Measurements from ENCODE around the gene HIBADH.

The HIBADH gene

DNA sequence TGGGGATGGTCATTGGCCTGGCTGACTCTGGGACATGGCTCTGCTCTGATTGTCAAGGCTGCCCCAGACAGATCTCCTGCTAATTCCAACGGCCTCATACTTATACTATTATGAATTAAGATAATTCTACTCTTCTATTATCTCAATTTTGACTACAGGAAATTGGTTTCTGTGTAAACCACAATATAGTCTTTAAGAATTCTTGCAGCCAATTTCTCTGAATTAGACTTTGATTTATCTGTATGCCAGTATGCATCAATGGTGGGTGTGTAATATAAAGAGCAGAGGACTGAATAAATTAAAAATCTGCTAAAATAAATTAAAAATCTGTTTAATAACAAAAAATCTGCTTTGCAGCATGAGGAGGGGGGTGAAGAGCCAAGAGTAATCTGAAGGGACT lies 27.0 kb downstream of the HIBADH start:
- no peak for DNase-seq (ENCODE audit: low read depth)

DNA sequence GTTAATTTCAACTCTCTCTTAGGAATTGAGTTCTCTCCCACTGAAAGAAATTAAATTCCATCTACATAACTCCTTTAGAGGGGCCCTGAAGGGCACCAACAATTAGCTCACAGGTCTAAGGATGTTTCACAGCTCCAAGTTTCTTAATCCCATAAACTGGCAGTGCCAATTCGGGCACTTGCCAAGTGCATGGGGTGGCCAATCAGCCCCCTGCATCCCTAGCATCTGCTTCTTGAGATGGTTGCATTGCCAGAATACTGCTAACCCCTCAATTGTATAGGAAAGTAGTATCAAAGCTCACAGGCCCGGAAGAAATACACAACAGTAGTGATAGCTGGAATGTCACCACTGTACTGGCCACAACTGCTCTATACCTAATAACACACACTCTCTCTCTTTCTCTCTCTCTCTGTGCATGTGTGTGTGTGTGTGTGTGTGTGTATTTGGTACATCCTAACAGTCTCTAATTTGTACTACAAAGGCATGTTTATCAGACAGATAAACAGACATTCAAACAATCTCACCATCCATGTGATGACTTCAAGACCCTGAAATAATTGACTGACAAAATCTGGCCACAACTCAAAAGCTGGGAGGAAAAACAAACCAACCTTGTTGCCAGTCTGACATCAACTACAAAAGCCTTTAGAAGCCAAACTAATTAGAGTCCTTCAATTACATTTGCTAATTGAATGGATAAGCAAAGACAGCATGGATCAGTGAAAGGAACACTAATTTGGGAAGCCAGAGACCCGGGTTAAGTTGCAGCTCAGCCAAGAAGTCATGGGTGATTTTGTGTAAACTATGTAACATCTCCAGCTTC lies 27.8 kb downstream of the HIBADH start:
- DNase-seq (ENCODE audit: low read depth) = no peak

DNA sequence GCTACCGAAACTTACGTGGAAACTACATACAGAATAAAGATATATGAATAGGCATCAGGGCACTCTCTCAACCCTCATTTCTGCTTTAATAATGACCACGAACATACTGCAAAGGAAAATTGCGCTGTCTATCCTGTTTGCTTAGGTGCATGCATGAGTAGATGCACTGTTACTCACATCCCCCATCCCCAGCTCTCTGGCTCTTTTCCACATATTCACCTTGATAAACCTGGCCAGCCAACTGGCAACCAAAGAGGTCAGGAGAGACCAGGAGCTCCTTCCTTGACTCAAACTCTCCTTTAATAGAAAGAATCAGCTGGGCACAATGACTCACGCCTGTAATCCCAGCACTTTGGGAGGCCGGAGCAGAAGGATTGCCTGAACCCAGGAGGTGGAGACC lies 29.6 kb downstream of the HIBADH start:
- DNase-seq (ENCODE audit: low read depth) = no peak

DNA sequence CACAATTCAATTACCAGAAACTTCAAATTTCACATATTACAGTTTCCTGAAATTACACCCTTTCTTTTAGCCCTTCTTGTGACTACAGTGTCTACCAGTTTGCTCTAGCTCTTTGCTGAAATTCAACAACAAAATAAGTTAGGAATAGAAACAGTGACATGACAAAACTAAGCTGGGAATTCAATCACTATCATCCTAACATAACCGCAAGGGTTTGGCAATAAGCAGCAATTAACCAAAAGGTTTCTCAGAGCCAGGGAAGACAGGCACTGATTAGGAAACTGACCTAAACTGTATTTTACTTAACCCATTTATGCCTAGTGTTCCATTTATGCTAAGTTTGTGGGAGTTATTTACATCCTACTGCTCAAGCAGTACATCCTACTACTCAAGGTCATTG lies 31.3 kb downstream of the HIBADH start:
- no peak for DNase-seq (ENCODE audit: low read depth)

DNA sequence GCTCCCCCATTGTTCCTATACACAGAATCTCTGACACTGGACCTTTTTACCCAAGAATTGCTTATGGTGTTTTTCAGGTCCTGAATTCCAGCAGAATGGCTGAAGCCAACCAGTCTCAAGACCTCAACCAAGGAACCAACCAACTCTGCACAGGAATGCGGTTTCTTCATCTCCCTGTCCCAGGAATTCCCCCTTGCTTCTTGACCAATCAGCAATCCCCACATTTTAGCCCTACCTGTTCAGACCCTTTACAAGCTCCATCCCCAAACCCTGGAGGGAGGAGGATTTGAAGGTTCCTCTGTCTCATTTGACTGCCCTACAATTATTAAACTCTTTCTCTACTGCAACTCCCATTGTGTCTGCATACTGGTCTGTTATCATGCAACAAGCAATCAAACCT lies 35.5 kb downstream of the HIBADH start:
- DNase-seq (ENCODE audit: low read depth) = no peak

DNA sequence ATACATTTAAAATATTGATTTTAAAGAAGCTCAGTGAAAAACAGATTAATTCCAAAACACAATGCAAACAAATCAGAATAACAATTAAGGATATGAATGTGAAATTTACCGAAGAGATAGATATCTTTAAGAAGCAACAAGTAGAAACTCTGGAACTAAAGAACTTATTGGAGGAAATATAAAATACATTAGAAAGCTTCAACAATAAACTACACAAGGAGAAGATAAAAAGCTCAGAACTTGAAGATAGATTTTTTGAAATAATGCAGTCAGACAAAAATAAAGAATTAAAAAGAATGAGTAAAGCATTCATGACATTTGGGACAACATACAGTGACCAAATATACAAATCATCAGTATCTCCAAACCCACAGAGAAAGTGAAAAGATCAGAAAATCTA lies 43.2 kb downstream of the HIBADH start:
- no peak for DNase-seq (ENCODE audit: low read depth)

DNA sequence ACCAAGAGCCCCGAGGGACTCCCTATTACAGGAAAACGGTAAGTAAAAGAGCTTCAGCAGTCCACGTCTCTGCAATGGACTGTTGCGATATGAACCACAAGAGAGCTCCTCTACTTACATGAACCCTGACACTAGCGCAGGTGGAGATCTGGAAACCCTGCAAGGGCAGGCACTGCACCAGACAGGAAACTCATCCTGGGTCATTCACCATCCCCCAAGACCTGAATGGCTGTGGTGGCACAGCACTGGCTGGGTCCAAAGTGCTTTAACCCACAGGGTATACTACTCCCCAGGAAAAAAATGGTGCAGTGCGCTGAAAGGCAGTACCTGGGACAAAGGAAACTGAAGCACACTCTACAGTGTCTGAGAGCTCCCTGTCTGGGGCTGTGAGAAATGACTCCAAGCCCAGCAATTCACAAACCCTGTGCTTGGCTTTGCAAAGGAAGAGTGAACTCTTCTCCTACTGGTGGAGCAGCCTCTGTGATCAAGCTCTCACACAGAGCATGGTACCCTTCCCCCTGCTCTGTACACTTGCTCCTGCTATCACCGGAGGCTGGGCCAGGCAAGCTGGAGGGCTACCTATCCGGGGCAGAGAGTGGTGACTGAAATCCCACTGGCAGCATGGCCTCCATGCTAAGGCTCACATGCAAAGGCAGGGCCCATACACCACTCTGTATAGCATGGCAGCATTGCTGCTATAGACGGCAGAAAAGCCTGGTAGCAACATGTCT lies 44.9 kb downstream of the HIBADH start:
- DNase-seq (ENCODE audit: low read depth) = no peak

DNA sequence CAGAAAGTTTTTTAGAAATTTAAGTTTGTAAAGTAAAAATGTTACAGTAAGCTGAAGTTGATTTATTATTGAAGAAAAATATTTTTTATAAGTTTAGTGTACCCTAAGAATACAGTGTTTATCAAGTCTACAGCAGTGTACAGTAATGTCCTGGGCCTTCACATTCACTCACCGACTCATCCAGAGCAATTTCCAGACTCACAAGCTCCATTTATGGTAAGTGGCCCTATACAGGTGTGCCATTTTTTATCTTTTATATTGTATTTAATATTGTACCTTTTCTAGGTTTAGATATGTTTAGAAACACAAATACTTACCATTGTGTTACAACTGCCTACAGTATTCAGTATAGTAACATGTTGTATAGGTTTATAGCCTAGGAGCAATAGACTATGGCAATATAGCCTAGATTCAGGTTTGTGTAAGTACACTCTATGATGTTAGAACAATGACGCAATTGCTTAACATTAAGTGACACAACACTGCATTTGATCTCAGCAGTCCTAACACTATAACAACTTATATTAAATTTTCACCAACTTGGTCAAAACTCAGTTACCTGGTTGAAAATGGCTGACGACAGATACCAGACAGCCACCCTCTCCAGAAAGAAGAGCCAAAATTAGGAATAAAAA lies 45.7 kb downstream of the HIBADH start:
- DNase-seq (ENCODE audit: low read depth) = no peak

DNA sequence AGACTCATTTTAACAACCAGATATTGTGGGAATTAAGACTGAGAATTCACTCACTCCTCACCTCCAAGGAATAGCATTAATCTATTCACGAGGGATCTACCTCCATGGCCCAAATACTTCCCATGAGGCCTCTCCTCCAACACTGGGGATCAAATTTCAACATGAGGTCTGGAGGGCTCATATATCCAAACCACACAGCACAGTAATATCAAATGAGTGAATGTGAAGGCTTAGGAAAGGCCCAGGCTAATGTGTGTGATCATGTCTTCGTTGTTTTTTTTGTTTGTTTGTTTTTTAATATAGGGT lies 46.5 kb downstream of the HIBADH start:
- DNase-seq (ENCODE audit: low read depth) = no peak

DNA sequence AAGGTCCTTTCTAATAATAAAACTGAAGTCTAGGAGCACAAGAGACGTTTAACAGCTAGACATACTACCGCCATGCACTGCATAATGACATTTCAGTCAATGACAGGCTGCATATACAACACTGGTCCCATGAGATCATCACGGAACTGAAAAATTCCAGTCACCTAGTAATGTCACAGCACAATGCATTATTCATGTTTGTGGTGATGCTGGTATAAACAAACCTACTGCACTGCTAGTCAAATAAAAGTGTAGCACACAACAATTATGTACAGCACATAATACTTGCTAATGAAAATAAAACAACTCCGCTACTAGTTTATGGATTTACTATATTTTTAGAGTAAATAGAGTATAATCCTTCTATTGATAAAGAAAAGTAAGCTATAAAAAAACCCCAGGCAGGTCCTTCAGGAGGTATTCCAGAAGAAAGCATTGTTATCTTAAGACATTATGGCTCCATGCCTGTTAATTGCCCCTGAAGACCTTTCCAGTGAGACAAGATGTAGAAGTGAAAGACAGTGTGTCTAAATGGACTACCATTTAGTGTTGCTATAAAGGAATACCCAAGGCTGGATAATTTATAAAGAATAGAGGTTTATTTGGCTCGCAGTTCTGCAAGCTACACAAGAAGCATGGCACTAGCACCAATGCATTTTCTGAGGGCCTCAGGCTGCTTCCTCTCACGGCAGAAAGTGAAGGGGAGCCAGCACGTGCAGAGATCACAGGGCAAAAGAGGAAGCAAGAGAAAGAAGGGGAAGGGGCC lies 47.1 kb downstream of the HIBADH start:
- no peak for DNase-seq (ENCODE audit: low read depth)

DNA sequence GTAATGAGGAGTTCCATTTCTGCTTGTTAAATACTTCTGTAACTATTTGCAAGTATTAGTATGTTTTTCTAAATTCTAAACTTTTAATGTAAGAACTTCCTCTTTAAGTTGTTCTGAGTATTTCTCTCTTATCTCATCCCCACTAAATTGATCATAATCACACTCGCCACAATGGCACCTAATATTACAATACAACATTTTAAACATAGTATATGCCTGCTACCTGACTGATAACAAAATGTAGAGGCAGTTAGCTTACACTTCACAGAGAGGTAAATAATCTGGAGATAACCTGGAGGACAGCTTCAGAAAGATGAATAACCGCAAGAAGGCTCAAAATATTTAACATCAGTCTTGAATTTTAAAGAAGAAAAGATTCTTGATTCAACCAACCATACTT lies 48.6 kb downstream of the HIBADH start:
- DNase-seq (ENCODE audit: low read depth) = no peak

DNA sequence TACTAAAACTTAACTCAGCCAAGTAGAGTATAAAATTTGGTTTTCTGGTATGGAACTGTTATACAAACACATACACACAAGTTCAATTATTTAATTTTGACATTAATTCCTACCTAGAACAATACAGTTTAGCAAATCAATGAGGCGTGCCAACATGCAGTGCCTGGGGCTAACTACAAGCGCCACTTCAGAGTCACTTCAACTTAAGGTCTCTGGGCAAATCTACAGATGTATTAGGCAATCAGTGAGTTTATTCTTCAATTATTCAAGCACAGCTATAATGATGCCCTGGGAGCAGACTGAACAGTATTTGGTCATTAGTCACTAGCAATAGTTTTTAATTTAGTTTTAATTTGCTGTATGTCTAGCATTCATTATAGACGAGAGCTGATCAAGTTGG lies 51.6 kb downstream of the HIBADH start:
- DNase-seq (ENCODE audit: low read depth) = no peak

DNA sequence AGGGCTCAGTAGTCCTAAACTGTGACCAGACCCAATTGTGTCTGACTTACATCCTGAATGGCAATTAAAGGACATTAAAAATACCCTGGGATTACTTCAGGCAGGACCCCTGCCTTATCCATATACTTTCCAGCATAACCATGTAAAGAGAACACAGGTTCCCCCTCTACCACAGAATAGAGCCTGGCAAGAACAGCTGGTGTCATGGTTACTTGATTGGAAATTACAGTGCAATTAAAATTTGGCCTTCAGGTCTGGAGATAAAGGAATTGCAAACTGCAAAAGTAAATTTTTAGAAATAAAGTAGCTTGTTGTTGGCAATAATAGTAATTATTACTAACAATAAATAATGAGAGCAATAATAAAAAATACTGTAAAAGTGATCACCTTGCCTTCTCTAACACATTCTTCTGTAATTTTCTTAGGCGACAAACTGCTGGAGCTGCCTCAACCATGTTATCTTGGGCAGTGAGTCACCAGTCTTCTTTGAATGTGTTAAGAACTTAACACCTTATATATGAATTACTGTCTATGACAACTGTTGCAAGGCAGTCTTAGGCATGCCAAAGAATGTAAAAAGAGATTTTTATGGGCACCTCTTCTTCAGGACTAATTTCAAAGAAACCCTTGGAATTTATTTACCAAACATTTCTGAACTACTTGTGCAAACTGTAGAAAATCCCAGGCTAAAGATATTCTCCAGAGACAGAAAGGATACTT lies 53.7 kb downstream of the HIBADH start:
- no peak for DNase-seq (ENCODE audit: low read depth)

DNA sequence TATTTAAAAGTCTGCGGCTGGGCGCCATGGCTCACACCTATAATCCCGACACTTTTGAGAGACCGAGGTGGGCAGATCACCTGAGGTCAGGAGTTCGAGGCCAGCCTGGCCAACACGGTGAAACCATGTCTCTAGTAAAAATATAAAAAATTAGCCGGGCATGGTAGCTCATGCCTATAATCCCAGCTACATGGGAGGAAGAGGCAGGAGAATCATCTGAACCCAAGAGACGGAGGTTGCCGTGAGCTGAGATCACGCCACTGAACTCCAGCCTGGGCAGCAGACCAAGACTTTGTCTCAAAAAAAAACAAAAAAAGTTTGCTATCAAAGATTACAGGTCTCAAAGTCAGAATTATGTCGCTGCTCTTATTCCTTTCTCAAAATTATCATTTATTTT lies 55.5 kb downstream of the HIBADH start:
- DNase-seq (ENCODE audit: low read depth) = no peak

DNA sequence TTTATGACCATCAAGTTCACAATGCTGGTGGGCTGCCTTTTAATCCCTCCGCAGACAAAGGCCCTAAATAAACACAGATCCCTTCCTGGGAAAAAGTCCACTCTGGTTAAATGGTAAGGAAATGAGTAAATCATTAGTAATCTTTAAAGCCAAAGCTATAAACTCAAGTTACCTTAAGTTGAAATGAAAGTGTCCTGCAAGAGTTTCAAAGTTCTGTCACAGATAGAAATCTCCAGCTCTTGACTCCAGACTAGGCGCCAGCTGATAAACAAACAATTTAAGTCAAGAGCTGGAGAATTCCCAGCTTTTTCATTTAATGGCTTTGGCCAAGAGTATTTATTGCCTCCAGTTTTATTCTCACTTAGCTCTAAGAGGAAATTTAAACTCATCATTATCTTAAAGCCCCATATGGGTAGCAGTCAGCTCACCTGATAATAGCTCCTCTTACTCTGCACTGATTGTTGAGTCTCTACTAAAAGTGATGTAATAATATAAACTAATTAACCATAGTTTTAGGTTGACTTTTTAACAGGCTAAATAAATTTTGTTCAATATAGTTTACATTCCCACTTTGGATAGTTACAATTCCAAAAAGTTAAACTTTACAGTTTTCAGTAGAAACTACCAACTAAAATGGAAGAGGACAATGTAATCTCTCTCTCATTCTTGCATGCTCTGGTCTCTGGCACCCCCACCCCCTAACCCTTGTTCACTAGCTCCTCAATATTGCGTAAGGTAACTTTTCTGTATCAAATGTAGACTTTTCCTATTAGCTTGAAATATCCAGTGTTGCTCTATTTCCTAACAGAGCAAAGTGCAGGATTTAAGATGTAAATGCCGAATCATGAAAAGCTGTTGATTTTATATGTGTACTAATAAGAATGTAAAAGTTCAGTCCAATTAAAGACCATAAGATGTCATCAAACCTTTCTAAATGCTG lies 56.1 kb downstream of the HIBADH start:
- no peak for DNase-seq (ENCODE audit: low read depth)

DNA sequence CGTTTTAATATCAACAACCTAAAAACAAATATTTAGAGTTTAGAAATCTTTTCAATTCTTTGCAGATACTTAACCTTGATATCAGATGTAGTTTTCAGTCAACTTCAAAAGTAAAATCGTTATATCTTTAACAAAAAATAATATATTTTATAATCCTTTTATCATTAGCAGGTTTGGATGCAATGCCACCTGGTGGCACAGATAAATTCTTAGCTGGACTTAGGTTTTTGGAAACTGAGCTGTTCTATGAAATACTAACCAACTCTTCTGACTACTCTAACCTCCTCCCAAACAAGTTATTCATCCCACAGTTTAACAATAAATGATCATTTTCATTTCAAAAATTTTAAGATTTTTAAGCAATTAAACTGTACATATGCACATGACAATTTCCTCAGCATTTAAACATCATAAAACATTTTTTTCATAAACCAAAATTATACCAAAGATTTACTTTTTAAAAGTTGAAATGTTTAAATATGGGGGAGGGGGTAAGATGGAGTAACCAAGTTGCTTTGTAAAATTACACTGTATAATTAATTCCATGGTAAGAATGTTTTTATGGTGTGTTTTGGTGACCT lies 56.9 kb downstream of the HIBADH start:
- DNase-seq (ENCODE audit: low read depth) = no peak

DNA sequence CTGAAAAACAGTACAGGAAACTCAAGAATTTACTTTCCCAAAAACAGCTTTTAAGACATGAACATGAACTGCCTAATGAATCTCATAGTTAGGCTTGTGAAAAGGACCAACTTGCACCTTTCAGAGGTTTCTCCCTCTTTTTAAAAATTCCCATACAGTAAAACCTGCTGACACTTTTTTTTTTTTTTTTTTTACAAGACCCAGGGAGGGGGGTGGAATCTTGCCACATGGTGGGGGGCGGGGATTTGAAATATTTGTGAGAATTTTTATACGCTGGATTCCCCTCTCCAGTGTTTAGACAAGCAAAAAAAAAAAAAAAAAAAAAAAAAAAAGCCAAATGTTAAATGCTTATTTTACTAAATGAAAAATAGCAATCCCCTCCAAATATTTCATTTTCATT lies 57.4 kb downstream of the HIBADH start:
- DNase-seq (ENCODE audit: low read depth) = no peak

DNA sequence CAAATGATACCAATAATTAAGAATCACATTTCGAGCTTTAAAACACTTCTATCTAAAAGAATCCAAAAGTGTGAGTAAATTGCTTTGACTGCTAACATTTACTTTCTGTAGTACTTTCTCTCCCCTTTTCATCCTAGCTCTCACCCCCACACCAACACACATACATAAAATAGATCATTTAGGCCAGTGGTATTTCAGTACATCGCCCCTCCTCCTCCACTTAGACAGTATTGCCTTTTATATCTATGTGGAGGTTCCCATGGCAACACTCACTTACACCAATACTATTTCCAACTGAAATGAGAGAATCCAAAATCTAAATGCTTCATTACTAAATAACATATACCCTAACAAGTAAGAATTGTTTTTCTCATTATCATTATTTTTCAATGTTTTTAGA lies 58.9 kb downstream of the HIBADH start:
- no peak for DNase-seq (ENCODE audit: low read depth)

DNA sequence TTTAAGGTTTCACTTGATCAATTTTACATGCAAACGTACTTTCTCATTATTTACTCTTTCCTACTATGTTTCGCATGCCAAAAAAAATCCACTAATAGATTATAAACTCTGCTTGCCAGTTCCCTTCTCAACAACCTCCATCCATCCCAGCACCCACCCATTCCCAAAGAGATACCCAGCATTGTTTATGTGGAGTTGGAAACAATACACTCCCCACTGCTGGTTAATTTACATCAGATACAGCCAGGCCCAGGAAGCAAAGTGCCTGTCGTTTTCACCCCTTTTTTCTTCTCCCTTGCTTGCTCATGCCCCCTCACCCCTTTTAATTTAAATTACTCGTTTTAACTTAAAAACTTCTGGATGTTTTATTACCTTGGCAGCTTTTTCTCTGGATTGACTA lies 59.9 kb downstream of the HIBADH start:
- no peak for DNase-seq (ENCODE audit: low read depth)

DNA sequence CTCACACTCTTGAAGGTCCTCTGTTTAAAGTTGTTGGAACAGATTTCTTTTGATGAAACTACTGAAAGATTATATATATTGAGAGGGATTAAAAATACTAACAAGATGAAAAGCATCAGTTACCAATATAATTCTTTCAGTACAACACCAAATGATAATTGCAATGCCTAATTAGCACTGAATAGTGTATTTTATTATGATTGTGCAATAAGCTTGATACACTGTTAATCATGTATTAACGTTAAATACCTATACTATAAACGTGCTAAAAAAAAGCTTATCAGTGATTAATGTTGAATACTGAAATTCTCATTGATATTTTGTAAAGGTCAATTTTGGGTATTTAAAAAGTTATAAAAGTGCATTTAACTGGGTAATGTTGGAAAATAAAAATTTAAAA lies 61.5 kb downstream of the HIBADH start:
- DNase-seq (ENCODE audit: low read depth) = no peak

DNA sequence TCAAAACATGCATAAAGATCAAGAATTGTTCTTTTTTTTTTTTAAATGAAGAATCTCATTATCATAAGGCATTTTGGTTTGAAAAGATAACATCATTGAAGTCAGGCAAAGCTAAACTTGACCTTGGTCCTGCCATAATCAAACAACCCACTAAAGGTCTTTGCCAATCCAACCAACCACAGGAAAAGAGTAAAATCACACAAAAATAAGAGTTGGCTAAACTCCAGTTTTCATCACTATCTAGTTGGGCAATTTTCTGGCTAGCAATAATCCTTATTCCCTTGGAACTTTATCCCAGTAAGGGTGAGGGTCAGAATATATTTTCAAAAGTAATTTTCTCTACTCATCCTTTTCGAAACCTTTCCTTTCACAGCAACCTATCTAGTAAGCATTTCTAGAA lies 62.4 kb downstream of the HIBADH start:
- no peak for DNase-seq (ENCODE audit: low read depth)

Data from CMK (cell line).